ENCODE measurements around the gene TRAF2.
"Not testable (repeated sequence)": the region's sequence is repeated elsewhere in the genome, so short reads cannot be mapped to it uniquely, and the experiment has no call there.

The TRAF2 gene

GRCh38 chr9:136860933-136861873, 25.1 kb upstream of the TRAF2 start:
- H3K27me3 Mint-ChIP-seq = no peaks in the 10 kb centered on the region
- H3K9me3 Mint-ChIP-seq = no peaks in the 10 kb centered on the region
- DNase-seq (no peak), ATAC-seq (no peak)
- H3K4me3 Mint-ChIP-seq = no peak overlapping the region
- no peak overlapping the region for H3K27ac Mint-ChIP-seq
- peaks cover 17% of the 10 kb centered on the region for H3K4me1 Mint-ChIP-seq
- H3K36me3 Mint-ChIP-seq (ENCODE audit: low read depth) = peaks cover 10% of the 10 kb centered on the region

GRCh38 chr9:136861874-136862457, 24.4 kb upstream of the TRAF2 start:
- H3K36me3 Mint-ChIP-seq (ENCODE audit: low read depth) = peaks cover 10% of the 10 kb centered on the region
- no peaks in the 10 kb centered on the region for H3K9me3 Mint-ChIP-seq
- ATAC-seq = no peak
- H3K4me1 Mint-ChIP-seq = peaks cover 17% of the 10 kb centered on the region
- peak overlapping the region; percentile 70 for H3K27ac Mint-ChIP-seq
- no peaks in the 10 kb centered on the region for H3K27me3 Mint-ChIP-seq
- DNase-seq = no peak
- H3K4me3 Mint-ChIP-seq = no peak overlapping the region

GRCh38 chr9:136862849-136863622, 23.3 kb upstream of the TRAF2 start:
- Mint-ChIP-seq H3K4me1 (peaks cover 23% of the 10 kb centered on the region), H3K27me3 (no peaks in the 10 kb centered on the region), H3K4me3 (no peak overlapping the region), H3K27ac (no peak overlapping the region), H3K36me3 (ENCODE audit: low read depth) (peaks cover 10% of the 10 kb centered on the region), H3K9me3 (no peaks in the 10 kb centered on the region)
- DNase-seq (no peak), ATAC-seq (no peak)

DNA sequence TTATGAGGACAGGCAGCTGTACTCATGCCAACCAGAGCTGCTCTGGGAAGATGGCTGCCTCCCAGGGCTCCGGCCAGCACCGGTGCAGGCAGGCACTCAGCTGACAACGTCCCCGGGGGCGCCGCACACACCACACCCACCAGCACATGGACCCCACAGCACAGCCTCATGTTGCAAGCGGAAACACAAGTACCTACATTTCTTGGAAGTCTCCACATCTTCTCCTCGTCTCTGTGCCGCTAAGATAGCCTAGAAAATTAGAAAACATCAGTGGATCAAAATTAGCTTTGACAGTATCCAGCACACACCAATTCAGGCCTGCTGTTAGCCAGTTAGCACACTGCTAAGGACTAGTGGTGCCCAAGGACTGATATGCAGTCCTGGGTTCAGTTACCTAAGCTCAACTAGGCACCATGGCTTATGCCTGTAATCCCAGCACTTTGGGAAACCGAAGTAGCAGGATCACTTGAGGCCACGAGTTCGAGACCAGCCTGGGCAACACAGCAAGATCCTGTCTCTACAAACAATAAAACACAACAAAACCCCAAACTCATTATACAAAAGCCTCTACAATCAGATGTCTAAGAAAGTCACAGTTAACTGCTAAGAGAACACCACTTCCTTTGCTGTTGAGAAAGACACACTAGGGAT, 22.6 kb upstream of the TRAF2 start:
- Mint-ChIP-seq H3K9me3 (no peaks in the 10 kb centered on the region), H3K27ac (peak overlapping the region; percentile 73), H3K4me1 (peaks cover 23% of the 10 kb centered on the region), H3K4me3 (no peak overlapping the region), H3K27me3 (no peaks in the 10 kb centered on the region), H3K36me3 (ENCODE audit: low read depth) (peaks cover 10% of the 10 kb centered on the region)
- DNase-seq (no peak), ATAC-seq (no peak)

DNA sequence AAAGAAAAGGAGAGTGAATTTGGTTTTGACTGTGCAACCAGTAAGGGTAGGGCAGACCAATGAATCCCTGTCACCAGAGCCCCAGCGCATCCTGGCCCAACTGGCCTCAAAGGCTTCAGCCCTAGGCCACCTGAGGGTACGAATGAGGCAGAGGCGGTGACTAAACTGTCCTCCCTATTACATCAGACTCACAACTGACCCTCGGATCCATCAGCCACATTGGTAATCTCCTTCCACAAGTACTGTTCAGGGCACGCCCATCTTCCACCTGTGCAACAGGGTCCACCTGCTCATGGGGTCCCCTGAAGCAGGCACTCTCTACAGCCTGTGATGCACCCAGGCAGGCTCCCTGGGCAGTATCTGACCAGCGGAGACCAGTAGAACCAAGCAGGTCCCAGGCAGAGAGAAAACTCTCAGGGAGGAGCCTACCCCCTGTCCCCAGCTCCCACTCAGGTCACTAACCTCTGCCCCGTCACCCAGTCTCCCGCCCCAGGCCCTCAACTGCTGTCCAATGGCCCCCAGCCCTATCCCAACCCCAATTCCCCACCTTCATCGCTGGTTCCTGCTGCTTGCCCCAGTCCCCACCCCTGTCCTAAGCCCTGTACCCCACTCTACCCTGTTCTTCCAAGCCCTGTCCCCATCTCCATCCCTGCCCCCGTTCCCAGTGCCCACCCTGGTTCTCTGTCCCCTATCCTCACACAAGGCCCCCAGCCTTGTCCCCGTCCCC, 21.1 kb upstream of the TRAF2 start:
- H3K4me3 Mint-ChIP-seq = peak overlapping the region; percentile 79
- no peak for ATAC-seq

GRCh38 chr9:136865768-136866103, 20.6 kb upstream of the TRAF2 start:
- H3K36me3 Mint-ChIP-seq (ENCODE audit: low read depth) = peaks cover 10% of the 10 kb centered on the region
- no peaks in the 10 kb centered on the region for H3K9me3 Mint-ChIP-seq
- H3K27me3 Mint-ChIP-seq = no peaks in the 10 kb centered on the region
- DNase-seq = no peak
- peak; percentile 15 for ATAC-seq
- H3K27ac Mint-ChIP-seq = no peak overlapping the region
- peaks cover 23% of the 10 kb centered on the region for H3K4me1 Mint-ChIP-seq
- H3K4me3 Mint-ChIP-seq = peak overlapping the region; percentile 79

More for the DNA sequence above, 21.1 kb upstream of the TRAF2 start:
- no peaks in the 10 kb centered on the region for H3K9me3 Mint-ChIP-seq
- no peak for DNase-seq
- peaks cover 23% of the 10 kb centered on the region for H3K4me1 Mint-ChIP-seq
- H3K27ac Mint-ChIP-seq = peak overlapping the region; percentile 70
- no peaks in the 10 kb centered on the region for H3K27me3 Mint-ChIP-seq
- H3K36me3 Mint-ChIP-seq (ENCODE audit: low read depth) = peaks cover 10% of the 10 kb centered on the region

- Mint-ChIP-seq H3K27ac (peak overlapping the region; percentile 42), H3K4me1 (peaks cover 23% of the 10 kb centered on the region), H3K36me3 (ENCODE audit: low read depth) (peaks cover 10% of the 10 kb centered on the region), H3K4me3 (peak overlapping the region; percentile 79)
- DNase-seq, H3K9me3 Mint-ChIP-seq, ATAC-seq, H3K27me3 Mint-ChIP-seq: not testable (repeated sequence)
Observed at GRCh38 chr9:136866898-136867421, 19.4 kb upstream of the TRAF2 start.

DNA sequence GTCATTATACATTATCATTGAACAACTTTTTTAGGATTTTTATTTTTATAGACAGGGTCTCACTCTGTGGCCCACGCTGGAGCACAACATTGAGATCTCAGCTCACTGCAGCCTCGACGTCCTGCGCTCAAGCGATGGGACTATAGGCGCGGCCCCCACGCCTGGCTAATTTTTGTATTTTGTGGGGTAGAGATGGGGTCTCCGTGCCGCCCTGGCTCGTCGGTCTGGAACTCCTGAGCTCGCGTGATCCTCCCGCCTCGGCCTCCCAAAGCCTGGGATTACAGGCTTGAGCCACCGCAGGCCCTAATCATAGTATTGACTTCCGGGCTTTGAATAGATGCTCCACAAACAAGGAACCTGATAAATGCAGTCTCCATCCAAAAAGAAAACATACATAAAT, 18.8 kb upstream of the TRAF2 start:
- Mint-ChIP-seq H3K4me1 (peaks cover 23% of the 10 kb centered on the region), H3K9me3 (no peaks in the 10 kb centered on the region), H3K36me3 (ENCODE audit: low read depth) (peaks cover 8% of the 10 kb centered on the region), H3K27me3 (no peaks in the 10 kb centered on the region), H3K27ac (peak overlapping the region; percentile 37), H3K4me3 (peak overlapping the region; percentile 79)
- ATAC-seq (no peak), DNase-seq (no peak)

DNA sequence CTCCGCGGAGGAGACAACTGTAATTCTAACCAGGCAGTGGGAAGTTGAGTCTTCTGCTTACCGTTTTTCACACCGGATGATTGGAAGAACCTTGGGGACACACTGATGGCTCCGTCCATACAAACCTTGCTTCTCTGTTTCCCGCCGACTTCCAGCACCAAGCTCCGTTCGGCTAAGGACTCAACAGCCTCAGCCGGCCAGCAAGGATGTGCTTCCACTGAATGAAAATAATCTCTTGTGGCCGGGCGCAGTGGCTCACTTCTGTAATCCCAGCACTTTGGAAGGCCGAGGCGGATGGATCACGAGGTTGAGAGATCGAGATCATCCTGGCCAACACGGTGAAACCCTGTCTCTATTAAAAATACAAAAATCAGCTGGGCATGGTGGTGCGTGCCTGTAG, 18.4 kb upstream of the TRAF2 start:
- H3K9me3 Mint-ChIP-seq = no peaks in the 10 kb centered on the region
- ATAC-seq (no peak), DNase-seq (no peak)
- H3K27ac Mint-ChIP-seq = peak overlapping the region; percentile 37
- peaks cover 8% of the 10 kb centered on the region for H3K36me3 Mint-ChIP-seq (ENCODE audit: low read depth)
- no peaks in the 10 kb centered on the region for H3K27me3 Mint-ChIP-seq
- H3K4me1 Mint-ChIP-seq = peaks cover 23% of the 10 kb centered on the region
- H3K4me3 Mint-ChIP-seq = peak overlapping the region; percentile 79

- no peaks in the 10 kb centered on the region for H3K27me3 Mint-ChIP-seq
- ATAC-seq (no peak), DNase-seq (no peak)
- no peaks in the 10 kb centered on the region for H3K9me3 Mint-ChIP-seq
- no peak overlapping the region for H3K27ac Mint-ChIP-seq
- peak overlapping the region; percentile 47 for H3K4me3 Mint-ChIP-seq
- peaks cover 23% of the 10 kb centered on the region for H3K4me1 Mint-ChIP-seq
- H3K36me3 Mint-ChIP-seq (ENCODE audit: low read depth) = peaks cover 6% of the 10 kb centered on the region
Observed at GRCh38 chr9:136868644-136869043, 17.7 kb upstream of the TRAF2 start.

GRCh38 chr9:136869611-136870010, 16.7 kb upstream of the TRAF2 start:
- not testable (repeated sequence) for H3K9me3 Mint-ChIP-seq; H3K4me3 Mint-ChIP-seq; ATAC-seq; H3K36me3 Mint-ChIP-seq (ENCODE audit: low read depth); DNase-seq; H3K27ac Mint-ChIP-seq; H3K27me3 Mint-ChIP-seq
- H3K4me1 Mint-ChIP-seq = peaks cover 15% of the 10 kb centered on the region

- H3K4me1 Mint-ChIP-seq = peaks cover 3% of the 10 kb centered on the region
- no peaks in the 10 kb centered on the region for H3K9me3 Mint-ChIP-seq
- ATAC-seq (no peak), DNase-seq (no peak)
- H3K27me3 Mint-ChIP-seq = peaks cover 3% of the 10 kb centered on the region
- no peak overlapping the region for H3K4me3 Mint-ChIP-seq
- no peaks in the 10 kb centered on the region for H3K36me3 Mint-ChIP-seq (ENCODE audit: low read depth)
- H3K27ac Mint-ChIP-seq = no peak overlapping the region
Observed at GRCh38 chr9:136875155-136875554, 11.2 kb upstream of the TRAF2 start.

GRCh38 chr9:136876476-136876875, 9.8 kb upstream of the TRAF2 start:
- ATAC-seq (no peak), DNase-seq (no peak)
- Mint-ChIP-seq H3K4me1 (peaks cover 16% of the 10 kb centered on the region), H3K27me3 (peaks cover 3% of the 10 kb centered on the region), H3K9me3 (no peaks in the 10 kb centered on the region), H3K36me3 (ENCODE audit: low read depth) (no peaks in the 10 kb centered on the region), H3K27ac (no peak overlapping the region), H3K4me3 (no peak overlapping the region)
